Right lobe of liver (tissue), 6 donors: ENCODE data around the gene RAB39B. TPM values are rescaled to one million over a fixed set of nuclear protein-coding genes. Genes with fewer than 3 reads are reported as not detected.

Experiments used
- ATAC-seq, 4 donors: fragments of 200-7000 bp; cut with Tn5 transposase; one replicate each; pipeline ENCODE4 v1.9.1; 2020; ENCODE audit warnings: mild to moderate bottlenecking in 4 of 4, moderate library complexity in 4 of 4
- DNase-seq, 3 donors: peaks; one replicate each; pipeline ENCODE4 v3.0.0-alpha.2; 2020
- H3K27ac ChIP-seq, 3 donors: fragments of 200-600 bp; one replicate each; pipeline ENCODE4 v1.8.0; 2022
- H3K27me3 ChIP-seq, 2 donors: fragments of 200-600 bp; one replicate each; pipeline ENCODE4 v1.8.0; 2022
- H3K36me3 ChIP-seq, 4 donors: fragments of 200-600 bp; sonication (generic) in 1 of 4; one replicate each; pipeline versions ENCODE4 v1.5.1 to v1.8.0; 2017 to 2022; ENCODE audit warnings: control low read depth in 1 of 4
- H3K4me1 ChIP-seq, 4 donors: fragments of 200-600 bp; sonication (generic) in 1 of 4; one replicate each; pipeline versions ENCODE4 v1.5.1 to v1.8.0; 2017 to 2022; ENCODE audit warnings: control low read depth in 1 of 4
- H3K4me3 ChIP-seq, 3 donors: fragments of 200-600 bp; one replicate each; pipeline ENCODE4 v1.8.0; 2022
- H3K9me3 ChIP-seq, 4 donors: fragments of 200-600 bp; sonication (generic) in 1 of 4; one replicate each; pipeline versions ENCODE4 v1.5.1 to v1.8.0; 2017 to 2022; ENCODE audit warnings: control low read depth in 1 of 4
- CTCF ChIP-seq, 4 donors: fragments of 200-600 bp in 3 of 4; fragments of 450-650 bp in 1 of 4; IDR thresholded peaks; one replicate each; pipeline versions ENCODE4 v1.5.1 to v1.8.0; 2016 to 2022; ENCODE audit warnings: antibody characterized with exemption in 4 of 4, mild to moderate bottlenecking in 2 of 4
- POLR2A ChIP-seq: fragments of 450-650 bp; IDR thresholded peaks from one replicate; pipeline ENCODE4 v1.6.1; 2017; ENCODE audit warnings: antibody characterized with exemption, mild to moderate bottlenecking
- WGBS: methylation state at CpG from one replicate; pipeline ENCODE4 v1.1.6; 2018; ENCODE audit warnings: low coverage, low lambda C conversion rate; ENCODE audit not compliant: insufficient coverage; ENCODE audit errors: missing lambda C conversion rate; 5-methylcytosine and 5-hydroxymethylcytosine counted together
- intact Hi-C, 2 donors: fragments of 100-400 bp; cut with DNase I; formaldehyde crosslinking; loops; one replicate each; pipeline versions ENCODE4 v1.11.2 to v1.14.1; 2022
- small RNA-seq, 2 experiments: library from RNA; depleted of rRNA; stranded (forward); fragments of <200 nt; gene quantifications; one replicate each; pipeline ENCODE3, GENCODE V24; 2016
- total RNA-seq, 6 experiments: library from RNA; depleted of rRNA in 2 of 6; stranded (reverse); fragments of >200 nt in 2 of 6; fragmentation: NEBNext Ultra II Directional in 3 of 6; extraction: Animal tissue kit (Norgen Biotek cat#: 25700) in 3 of 6; gene quantifications; one replicate each; pipeline versions ENCODE4 v1.1.0 to v1.2.4, GENCODE V29; 2016 to 2023
- donor health status: DM: no; HTN: yes; CAD: no.
- donor health status: DM: no; HTN: no; CAD: no.
- donor health status: DM: no; HTN: no; CAD: no.
- donor health status: DM: no; HTN: yes; CAD: no.
- donor health status: DM: no; HTN: yes; CAD: no.

Gene RAB39B
- total RNA-seq, 6 experiments from 2014 or later: 0.05 to 0.11 (median 0.06) TPM; not detected in 2

GRCh38 chrX:155213731-155214130, 50.6 kb downstream of the RAB39B start:
- Histone ChIP-seq H3K4me3 (no peak overlapping the region), H3K27me3 (no peaks in the 10 kb centered on the region), H3K9me3 (no peaks in the 10 kb centered on the region), H3K36me3 (no peaks in the 10 kb centered on the region), H3K27ac (no peak overlapping the region), H3K4me1 (no peaks in the 10 kb centered on the region)
- TF ChIP-seq CTCF (IDR thresholded peaks at IDR 0.05) (no peak), POLR2A (no peak)
- WGBS: 53% methylated on average over 4 of the region's 4 CpGs
- intact Hi-C loops: no loop called here
- ATAC-seq: no peak
- DNase-seq: no peak

GRCh38 chrX:155211208-155211607, 53.1 kb downstream of the RAB39B start:
- no peaks in the 10 kb centered on the region for H3K27me3 ChIP-seq
- no peak overlapping the region for H3K4me3 ChIP-seq
- no peak for TF ChIP-seq POLR2A
- TF ChIP-seq CTCF (IDR thresholded peaks at IDR 0.05): no peak
- DNase-seq (no peak), ATAC-seq (no peak)
- no peaks in the 10 kb centered on the region for H3K4me1 ChIP-seq
- no peaks in the 10 kb centered on the region for H3K36me3 ChIP-seq
- H3K27ac ChIP-seq: no peak overlapping the region
- no peaks in the 10 kb centered on the region for H3K9me3 ChIP-seq
- intact Hi-C loops: no loop called here
- 47% methylated on average over 3 of the region's 3 CpGs for WGBS

Small RNA genes within 50 kb of the gene (small RNA-seq; reads per million reads assigned to genes)
- 0 reads per million in 2 experiments for gene AC234781.4

Other genes starting within 250 kb of the RAB39B start
- 10 to 100 TPM; 19.4 to 36.2 (median 26.3) TPM for gene F8, start 241.8 kb downstream of the RAB39B start, total RNA-seq
- gene FUNDC2, start 237.6 kb downstream of the RAB39B start, total RNA-seq: 10 to 100 TPM; 24.2 to 70.5 (median 39.7) TPM
- gene CMC4, start 193.4 kb downstream of the RAB39B start, total RNA-seq: 10 to 100 TPM in 2 of 6 experiments, 1 to 10 TPM in 4; 3.9 to 12.2 (median 7.6) TPM
- gene MTCP1, start 193.4 kb downstream of the RAB39B start, total RNA-seq: 10 to 100 TPM in 4 of 6 experiments, 1 to 10 TPM in 1, under 1 TPM in 1; 0.98 to 26.8 (median 16.6) TPM
- gene BRCC3, start 193.0 kb downstream of the RAB39B start, total RNA-seq: 10 to 100 TPM; 10.1 to 13.4 (median 10.5) TPM
- gene VBP1, start 48.0 kb downstream of the RAB39B start, total RNA-seq: 10 to 100 TPM; 14.5 to 18.9 (median 16.8) TPM
- 10 to 100 TPM in 1 of 6 experiments, 1 to 10 TPM in 5; 1.5 to 11.0 (median 3.9) TPM for gene CLIC2, start 70.1 kb upstream of the RAB39B start, total RNA-seq
- not detected for gene F8A2, start 117.6 kb upstream of the RAB39B start, total RNA-seq
- gene F8A3, start 194.1 kb upstream of the RAB39B start, total RNA-seq: 10 to 100 TPM in 3 of 6 experiments, 1 to 10 TPM in 2, not detected in 1; 6.4 to 25.5 (median 14.1) TPM